HFFc6 (cell line): Measurements from ENCODE around the gene XPC. TPM values are rescaled to one million over a fixed set of nuclear protein-coding genes. Genes with fewer than 3 reads are reported as not detected.
"Not testable (repeated sequence)": the region's sequence is repeated elsewhere in the genome, so short reads cannot be mapped to it uniquely, and the experiment has no call there.

Source experiments
- DNase-seq: peaks from one replicate; pipeline ENCODE4 v3.0.0-alpha.2; 2018
- H3K27ac Mint-ChIP-seq: 2 replicates; pipeline ENCODE4 v1.8.0; 2020; ENCODE audit warnings: mild to moderate bottlenecking, mixed read lengths
- H3K27me3 Mint-ChIP-seq: 2 replicates; pipeline ENCODE4 v1.8.0; 2021; ENCODE audit warnings: mild to moderate bottlenecking, moderate library complexity, mixed read lengths; ENCODE audit not compliant: insufficient read depth
- H3K36me3 Mint-ChIP-seq: 2 replicates; pipeline ENCODE4 v1.8.0; 2021; ENCODE audit warnings: low read depth, mixed read lengths
- H3K4me1 Mint-ChIP-seq: 2 replicates; pipeline ENCODE4 v1.8.0; 2020; ENCODE audit warnings: low read depth, mixed read lengths
- H3K4me3 Mint-ChIP-seq: 2 replicates; pipeline ENCODE4 v1.8.0; 2020; ENCODE audit warnings: mild to moderate bottlenecking, moderate library complexity, mixed read lengths
- H3K9me3 Mint-ChIP-seq: 2 replicates; pipeline ENCODE4 v1.8.0; 2020; ENCODE audit warnings: mild to moderate bottlenecking, mixed read lengths
- total RNA-seq, 6 experiments: library from RNA; stranded (reverse); fragmentation: NEBNext Ultra II Directional; extraction: Animal tissue kit (Norgen Biotek cat#: 25700); gene quantifications; 2 replicates in 1 of 6; 3 replicates in 5 of 6; pipeline ENCODE4 v1.2.3, GENCODE V29; 2021
- TF ChIP-seq, protein P1 (sequence below): fragments of 200-600 bp; sonication (generic); IDR thresholded peaks from 2 replicates; pipeline ENCODE4 v1.5.0; 2021; ENCODE audit warnings: antibody characterized with exemption, mild to moderate bottlenecking

The XPC gene
- total RNA-seq, 6 experiments from 2014 or later, result 38.7 to 40.3 (median 39.5) TPM

DNA sequence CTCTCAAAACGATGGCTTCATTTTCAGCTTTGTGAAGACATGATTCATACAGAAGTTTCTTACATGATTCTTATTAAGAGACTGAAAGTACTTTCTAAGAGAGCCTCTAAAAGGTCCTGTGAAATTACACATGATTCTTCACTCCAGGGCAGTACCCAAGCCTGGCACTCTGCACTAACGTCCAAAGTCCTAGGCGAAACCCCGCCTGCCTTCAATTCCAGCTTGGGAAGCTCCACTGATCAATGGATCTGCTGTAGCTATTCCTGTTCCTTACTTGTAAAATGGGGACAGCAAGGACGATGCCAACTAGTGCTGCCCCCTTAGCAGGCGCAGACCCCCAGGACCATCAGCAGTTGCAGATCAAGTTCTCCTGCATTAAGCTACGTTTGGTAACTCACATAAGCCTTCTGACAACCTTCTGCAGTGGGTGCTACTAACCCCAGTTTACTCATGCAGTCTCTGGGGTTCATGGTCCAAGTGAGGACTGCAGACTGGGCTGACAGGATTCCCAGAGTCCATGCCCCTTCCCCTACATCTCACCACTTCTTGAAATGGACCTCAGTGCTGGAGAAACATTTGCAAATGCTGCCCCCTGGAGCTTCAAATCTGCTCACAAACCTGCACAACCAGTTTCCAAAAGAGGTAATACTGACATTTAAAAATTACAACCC, 64.3 kb downstream of the XPC start:
- Mint-ChIP-seq H3K9me3 (no peaks in the 10 kb centered on the region), H3K36me3 (peaks cover 21% of the 10 kb centered on the region), H3K4me3 (no peak overlapping the region), H3K4me1 (peaks cover 7% of the 10 kb centered on the region; the same call in 1 of the 2 replicates), H3K27ac (no peak overlapping the region), H3K27me3 (no peaks in the 10 kb centered on the region)
- DNase-seq, result no peak
- TF ChIP-seq, protein P1, sequence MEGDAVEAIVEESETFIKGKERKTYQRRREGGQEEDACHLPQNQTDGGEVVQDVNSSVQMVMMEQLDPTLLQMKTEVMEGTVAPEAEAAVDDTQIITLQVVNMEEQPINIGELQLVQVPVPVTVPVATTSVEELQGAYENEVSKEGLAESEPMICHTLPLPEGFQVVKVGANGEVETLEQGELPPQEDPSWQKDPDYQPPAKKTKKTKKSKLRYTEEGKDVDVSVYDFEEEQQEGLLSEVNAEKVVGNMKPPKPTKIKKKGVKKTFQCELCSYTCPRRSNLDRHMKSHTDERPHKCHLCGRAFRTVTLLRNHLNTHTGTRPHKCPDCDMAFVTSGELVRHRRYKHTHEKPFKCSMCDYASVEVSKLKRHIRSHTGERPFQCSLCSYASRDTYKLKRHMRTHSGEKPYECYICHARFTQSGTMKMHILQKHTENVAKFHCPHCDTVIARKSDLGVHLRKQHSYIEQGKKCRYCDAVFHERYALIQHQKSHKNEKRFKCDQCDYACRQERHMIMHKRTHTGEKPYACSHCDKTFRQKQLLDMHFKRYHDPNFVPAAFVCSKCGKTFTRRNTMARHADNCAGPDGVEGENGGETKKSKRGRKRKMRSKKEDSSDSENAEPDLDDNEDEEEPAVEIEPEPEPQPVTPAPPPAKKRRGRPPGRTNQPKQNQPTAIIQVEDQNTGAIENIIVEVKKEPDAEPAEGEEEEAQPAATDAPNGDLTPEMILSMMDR, result peak; percentile 65

- Mint-ChIP-seq H3K4me3 (no peak overlapping the region), H3K27me3 (peaks cover 4% of the 10 kb centered on the region; the same call in 1 of the 2 replicates), H3K27ac (no peak overlapping the region), H3K36me3 (peaks cover 21% of the 10 kb centered on the region), H3K4me1 (peaks cover 7% of the 10 kb centered on the region; the same call in 1 of the 2 replicates), H3K9me3 (no peaks in the 10 kb centered on the region)
- TF ChIP-seq, protein P1, result no peak
- DNase-seq, result no peak
These were observed 67.7 kb downstream of the XPC start for GRCh38 chr3:14110699-14111098.

DNA sequence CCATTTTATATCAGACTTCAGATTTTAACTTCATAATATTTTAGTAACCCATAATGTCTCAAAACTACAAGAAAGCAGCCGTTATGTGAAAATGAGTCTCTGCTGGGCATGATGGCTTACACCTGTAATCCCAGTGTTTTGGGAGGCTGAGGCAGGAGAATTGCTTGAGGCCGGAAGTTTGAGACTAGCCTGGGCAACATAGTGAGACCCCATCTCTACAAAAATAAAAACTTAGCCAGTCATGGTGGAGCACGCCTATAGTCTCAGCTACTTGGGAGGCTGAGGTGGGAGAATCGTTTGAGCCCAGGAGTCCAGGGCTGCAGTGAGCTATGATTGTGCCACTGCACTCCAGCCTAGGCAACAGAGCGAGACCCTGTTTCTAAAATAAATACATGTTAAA, 68.6 kb downstream of the XPC start:
- DNase-seq, H3K27me3 Mint-ChIP-seq, H3K9me3 Mint-ChIP-seq, H3K4me1 Mint-ChIP-seq, H3K27ac Mint-ChIP-seq, H3K4me3 Mint-ChIP-seq: not testable (repeated sequence)
- H3K36me3 Mint-ChIP-seq, result peaks cover 21% of the 10 kb centered on the region

GRCh38 chr3:14097616-14098391, 80.6 kb downstream of the XPC start:
- TF ChIP-seq, protein P1, result no peak
- no peak overlapping the region for H3K4me3 Mint-ChIP-seq

GRCh38 chr3:14096742-14097141, 81.7 kb downstream of the XPC start:
- DNase-seq, result no peak
- TF ChIP-seq, protein P1, result 0 out of 2 replicates have a peak, but pooled peaks have one; percentile 10
- no peaks in the 10 kb centered on the region for H3K4me1 Mint-ChIP-seq
- no peak overlapping the region for H3K27ac Mint-ChIP-seq
- no peaks in the 10 kb centered on the region for H3K36me3 Mint-ChIP-seq
- H3K9me3 Mint-ChIP-seq, result no peaks in the 10 kb centered on the region
- no peak overlapping the region for H3K4me3 Mint-ChIP-seq
- H3K27me3 Mint-ChIP-seq, result peaks cover 11% of the 10 kb centered on the region

More at GRCh38 chr3:14097616-14098391, 80.6 kb downstream of the XPC start:
- DNase-seq, result no peak
- no peak overlapping the region for H3K27ac Mint-ChIP-seq
- H3K36me3 Mint-ChIP-seq, result no peaks in the 10 kb centered on the region
- peaks cover 10% of the 10 kb centered on the region for H3K27me3 Mint-ChIP-seq
- H3K9me3 Mint-ChIP-seq, result no peaks in the 10 kb centered on the region
- no peaks in the 10 kb centered on the region for H3K4me1 Mint-ChIP-seq

Other genes starting within 250 kb of the XPC start
- 10 to 100 TPM in 3 of 6 experiments, 1 to 10 TPM in 3; 9.4 to 12.0 (median 10.1) TPM for gene CHCHD4, start 53.7 kb downstream of the XPC start, total RNA-seq
- gene TMEM43, start 53.5 kb downstream of the XPC start, total RNA-seq, result 10 to 100 TPM; 73.3 to 90.8 (median 80.7) TPM
- 10 to 100 TPM; 15.5 to 21.1 (median 18.7) TPM for gene LSM3, start 216 bp upstream of the XPC start, total RNA-seq
- 10 to 100 TPM; 22.5 to 33.0 (median 28.6) TPM for gene SLC6A6, start 224.0 kb upstream of the XPC start, total RNA-seq